Measurements from ENCODE around the gene IPO4. TPM values are rescaled to one million over a fixed set of nuclear protein-coding genes. Genes with fewer than 3 reads are reported as not detected.

The IPO4 gene
- total RNA-seq (10 to 100 TPM; 36.6 to 37.9 TPM), total RNA-seq (0.59 to 12.1 (median 2.2) reads per million in 172 experiments)
- polyA plus RNA-seq (2013, experiment 1 of 2) = 24.7 TPM
- polyA plus RNA-seq (2013, experiment 2 of 2) = 19.4 TPM

- no peaks in the 10 kb centered on the region for H3K27me3 ChIP-seq (ENCODE audit: control insufficient read depth in 1 of 2, insufficient read depth in 2 of 2, low read length in 2 of 2)
- intact Hi-C loops (cut with DNase I, micrococcal nuclease) = loop anchor here (1.0 to 5.0 kb wide), 5 partner anchors 25 to 74 kb away; partner anchors contain the start of genes PSME2 (in 2 of the 2), RNF31 (in 2 of the 2), CHMP4A (in 1 of the 2) and DCAF11 (in 1 of the 2)
- ChIA-PET CTCF (interaction anchor here (0.6 to 2.6 kb wide), 7 partner anchors 27 to 145 kb away, joined by 3 to 24 read pairs (median 4); partner anchors contain the start of genes IRF9, MDP1 and RABGGTA), POLR2A (interaction anchor here (0.7 to 7.4 kb wide), 23 partner anchors 9 to 122 kb away, joined by 3 to 85 read pairs (median 5); partner anchors contain the start of genes CHMP4A, CIDEB, DCAF11 and DHRS1)
- H3K27me3 Mint-ChIP-seq = no peaks in the 10 kb centered on the region
- ATAC-seq (ENCODE audit: poor library complexity) = peak; percentile 91
- no peaks in the 10 kb centered on the region for H3K9me3 Mint-ChIP-seq
- H3K36me3 ChIP-seq (ENCODE audit: insufficient read depth, low read length) = peaks cover 56% of the 10 kb centered on the region
- peak; percentile 86 to 98 (median 94) for DNase-seq
- H3K4me1 ChIP-seq (ENCODE audit: insufficient read depth, low read length) = peaks cover 32% of the 10 kb centered on the region
- H3K27ac Mint-ChIP-seq = peak within 1 kb of the TSS; percentile 91
- peak within 1 kb of the TSS; percentile 93 for H3K4me3 Mint-ChIP-seq
- peak within 1 kb of the TSS; percentile 70 to 88 for H3K27ac ChIP-seq (ENCODE audit: low read depth in 1 of 2, low read length in 2 of 2)
- peaks cover 63% of the 10 kb centered on the region for H3K36me3 Mint-ChIP-seq (ENCODE audit: low read depth)
- H3K4me1 Mint-ChIP-seq (ENCODE audit: low read depth) = peaks cover 45% of the 10 kb centered on the region
- H3K9me3 ChIP-seq (ENCODE audit: control insufficient read depth in 1 of 2, insufficient read depth in 1 of 2, low read length in 2 of 2) = no peaks in the 10 kb centered on the region
- peak within 1 kb of the TSS; percentile 75 for H3K4me3 ChIP-seq (ENCODE audit: low read length)
- TF ChIP-seq CTCF (IDR thresholded peaks at IDR 0.05) = no peak
Observed at GRCh38 chr14:24188251-24189058, at the start of gene IPO4. IPO4 (minus strand) TSS chr14:24188816; CDS start chr14:24188787, 29 bp downstream.

GRCh38 chr14:24238123-24238522 lies 49.5 kb upstream of the IPO4 start:
- ChIA-PET POLR2A (interaction anchor here (0.5 to 2.6 kb wide), 7 partner anchors 9 to 97 kb away, joined by 3 to 11 read pairs (median 3); partner anchors contain the start of genes EMC9, MDP1 and TM9SF1), CTCF (interaction anchor here (3.3 kb wide), 1 partner anchor 22 kb away, joined by 14 read pairs; the partner anchor contains the start of gene MDP1)
- peak overlapping the region; percentile 15 for H3K4me3 Mint-ChIP-seq
- peaks cover 84% of the 10 kb centered on the region for H3K4me1 Mint-ChIP-seq (ENCODE audit: low read depth)
- Histone ChIP-seq H3K4me1 (ENCODE audit: insufficient read depth, low read length) (peaks cover 57% of the 10 kb centered on the region), H3K27me3 (ENCODE audit: control insufficient read depth in 1 of 2, insufficient read depth in 2 of 2, low read length in 2 of 2) (no peaks in the 10 kb centered on the region), H3K27ac (ENCODE audit: low read depth in 1 of 2, low read length in 2 of 2) (no peak overlapping the region), H3K9me3 (ENCODE audit: control insufficient read depth in 1 of 2, insufficient read depth in 1 of 2, low read length in 2 of 2) (no peaks in the 10 kb centered on the region), H3K4me3 (ENCODE audit: low read length) (no peak overlapping the region), H3K36me3 (ENCODE audit: insufficient read depth, low read length) (peaks cover 74% of the 10 kb centered on the region)
- ATAC-seq (ENCODE audit: poor library complexity) = no peak
- intact Hi-C loops (cut with DNase I, micrococcal nuclease) = no loop called here
- no peaks in the 10 kb centered on the region for H3K27me3 Mint-ChIP-seq
- no peak for DNase-seq
- H3K9me3 Mint-ChIP-seq = no peaks in the 10 kb centered on the region
- H3K27ac Mint-ChIP-seq = peak overlapping the region; percentile 31
- TF ChIP-seq CTCF (IDR thresholded peaks at IDR 0.05) = no peak
- peaks cover 90% of the 10 kb centered on the region for H3K36me3 Mint-ChIP-seq (ENCODE audit: low read depth)

- Histone ChIP-seq H3K9me3 (ENCODE audit: control insufficient read depth in 1 of 2, insufficient read depth in 1 of 2, low read length in 2 of 2) (no peaks in the 10 kb centered on the region), H3K27me3 (ENCODE audit: control insufficient read depth in 1 of 2, insufficient read depth in 2 of 2, low read length in 2 of 2) (no peaks in the 10 kb centered on the region), H3K27ac (ENCODE audit: low read depth in 1 of 2, low read length in 2 of 2) (no peak overlapping the region), H3K4me3 (ENCODE audit: low read length) (no peak overlapping the region), H3K36me3 (ENCODE audit: insufficient read depth, low read length) (peaks cover 74% of the 10 kb centered on the region), H3K4me1 (ENCODE audit: insufficient read depth, low read length) (peaks cover 56% of the 10 kb centered on the region)
- intact Hi-C loops (cut with DNase I, micrococcal nuclease) = no loop called here
- ChIA-PET POLR2A (interaction anchor here (0.8 to 2.6 kb wide), 6 partner anchors 10 to 96 kb away, joined by 3 to 11 read pairs (median 4); partner anchors contain the start of genes EMC9, MDP1 and TM9SF1), CTCF (interaction anchor here (3.3 kb wide), 1 partner anchor 22 kb away, joined by 14 read pairs; the partner anchor contains the start of gene MDP1)
- no peaks in the 10 kb centered on the region for H3K27me3 Mint-ChIP-seq
- H3K9me3 Mint-ChIP-seq = no peaks in the 10 kb centered on the region
- peak overlapping the region; percentile 31 for H3K27ac Mint-ChIP-seq
- no peak for ATAC-seq (ENCODE audit: poor library complexity)
- H3K4me1 Mint-ChIP-seq (ENCODE audit: low read depth) = peaks cover 87% of the 10 kb centered on the region
- H3K36me3 Mint-ChIP-seq (ENCODE audit: low read depth) = peaks cover 91% of the 10 kb centered on the region
- no peak for DNase-seq
- peak overlapping the region; percentile 32 for H3K4me3 Mint-ChIP-seq
- TF ChIP-seq CTCF (IDR thresholded peaks at IDR 0.05) = no peak
Observed at GRCh38 chr14:24237463-24237955, 48.9 kb upstream of the IPO4 start.
